B cell (primary cell): Measurements from ENCODE around the gene ZIC2. TPM values are rescaled to one million over a fixed set of nuclear protein-coding genes. Genes with fewer than 3 reads are reported as not detected.

ENCODE experiments used
- ATAC-seq: fragments of 200-7000 bp; cut with Tn5 transposase; one replicate; pipeline ENCODE4 v1.10.0; 2021; ENCODE audit warnings: low read depth, mild to moderate bottlenecking, moderate number of reproducible peaks, moderate library complexity
- CTCF ChIA-PET: fragments of 350-600 bp; sonication (Branson Sonifier 250); formaldehyde crosslinking; loops from one replicate; lab custom pipeline; 2021; ENCODE audit warnings: antibody characterized with exemption, inconsistent platforms; lab: Charles Lee
- POLR2A ChIA-PET: fragments of 350-600 bp; sonication (Branson Sonifier 250); formaldehyde crosslinking; loops from one replicate; lab custom pipeline; 2021; ENCODE audit warnings: antibody characterized with exemption; lab: Charles Lee
- DNase-seq: peaks from one replicate; pipeline ENCODE4 v3.0.0; 2013
- H2AFZ ChIP-seq: 2 replicates; pipeline ENCODE4 v1.6.1; 2012; ENCODE audit warnings: mild to moderate bottlenecking, low read depth, low read length; ENCODE audit not compliant: insufficient read depth, poor library complexity, severe bottlenecking
- H3K27ac ChIP-seq, 2 donors: 1 replicate in 1 of 2; 2 replicates in 1 of 2; pipeline ENCODE4 v1.5.1; 2012 to 2013; ENCODE audit warnings: low read length in 2 of 2, mild to moderate bottlenecking in 2 of 2, moderate library complexity in 1 of 2
- H3K27me3 ChIP-seq, 4 experiments: fragments of 200-600 bp in 1 of 4; sonication (generic) in 1 of 4; replicated peaks in 1 of 4; 1 replicate in 2 of 4; 2 replicates in 2 of 4; pipeline versions ENCODE4 v1.6.1 to v1.7.0; 2013 to 2016; ENCODE audit warnings: low read length in 3 of 4, mild to moderate bottlenecking in 2 of 4, mixed read lengths in 1 of 4, moderate library complexity in 1 of 4; ENCODE audit not compliant: insufficient read depth in 4 of 4, control insufficient read depth in 3 of 4; ENCODE audit errors: control extremely low read depth in 1 of 4
- H3K36me3 ChIP-seq, 2 experiments: replicated peaks in 1 of 2; 1 replicate in 1 of 2; 2 replicates in 1 of 2; pipeline versions ENCODE4 v1.6.1 to v1.7.1; 2013; ENCODE audit warnings: low read length in 1 of 2; ENCODE audit not compliant: insufficient read depth in 2 of 2, control insufficient read depth in 1 of 2; ENCODE audit errors: control extremely low read depth in 1 of 2, extremely low read depth in 1 of 2
- H3K4me1 ChIP-seq, 2 donors: fragments of 200-600 bp in 1 of 2; sonication (generic) in 1 of 2; 1 replicate in 1 of 2; 2 replicates in 1 of 2; pipeline versions ENCODE4 v1.5.1 to v1.6.1; 2013 to 2017; ENCODE audit warnings: low read length in 2 of 2; ENCODE audit not compliant: control insufficient read depth in 2 of 2, insufficient read depth in 2 of 2
- H3K4me2 ChIP-seq: replicated peaks from 2 replicates; pipeline ENCODE3; 2012; ENCODE audit warnings: mild to moderate bottlenecking, low read depth, low read length; ENCODE audit not compliant: poor library complexity, severe bottlenecking
- H3K4me3 ChIP-seq, 5 experiments: fragments of 200-600 bp in 1 of 5; sonication (generic) in 1 of 5; 1 replicate in 3 of 5; 2 replicates in 2 of 5; pipeline versions ENCODE4 v1.5.1 to v1.7.0; 2011 to 2016; ENCODE audit warnings: low read length in 4 of 5, mild to moderate bottlenecking in 4 of 5, low read depth in 2 of 5, control low read depth in 1 of 5, moderate library complexity in 1 of 5; ENCODE audit not compliant: insufficient read depth in 1 of 5; ENCODE audit errors: control extremely low read depth in 1 of 5, extremely low read depth in 1 of 5
- H3K79me2 ChIP-seq: fragments of 200-600 bp; sonication (generic); one replicate; pipeline ENCODE4 v1.6.0; 2016; ENCODE audit warnings: low read length; ENCODE audit not compliant: control insufficient read depth, insufficient read depth
- H3K9ac ChIP-seq: fragments of 200-600 bp; sonication (generic); 2 replicates; pipeline ENCODE4 v1.6.1; 2017; ENCODE audit warnings: mild to moderate bottlenecking, low read length, moderate library complexity
- H3K9me3 ChIP-seq, 3 donors: one replicate each; pipeline versions ENCODE4 v1.6.1 to v1.7.1; 2013; ENCODE audit warnings: low read length in 2 of 3; ENCODE audit not compliant: control insufficient read depth in 2 of 3, insufficient read depth in 1 of 3; ENCODE audit errors: control extremely low read depth in 1 of 3
- H4K20me1 ChIP-seq: 2 replicates; pipeline ENCODE4 v1.6.0; 2012; ENCODE audit warnings: mild to moderate bottlenecking, low read length; ENCODE audit not compliant: insufficient read depth, control insufficient read depth, poor library complexity, severe bottlenecking
- H3K27ac Mint-ChIP-seq: one replicate; pipeline ENCODE4 v1.8.0; 2021; ENCODE audit warnings: mixed read lengths
- H3K27me3 Mint-ChIP-seq: one replicate; pipeline ENCODE4 v1.8.0; 2021; ENCODE audit warnings: mixed read lengths
- H3K4me1 Mint-ChIP-seq: one replicate; pipeline ENCODE4 v1.8.0; 2021; ENCODE audit warnings: mixed read lengths
- H3K4me3 Mint-ChIP-seq: one replicate; pipeline ENCODE4 v1.8.0; 2021; ENCODE audit warnings: mixed read lengths
- H3K9me3 Mint-ChIP-seq: one replicate; pipeline ENCODE4 v1.8.0; 2022; ENCODE audit warnings: mixed read lengths; ENCODE audit not compliant: insufficient read depth
- CTCF ChIP-seq: fragments of 200-600 bp; IDR thresholded peaks from one replicate; pipeline ENCODE4 v1.8.0; 2022; ENCODE audit warnings: antibody characterized with exemption, mild to moderate bottlenecking
- EZH2 ChIP-seq: IDR thresholded peaks from 2 replicates; pipeline ENCODE4 v1.6.1; 2012; ENCODE audit warnings: borderline replicate concordance, low read depth, mild to moderate bottlenecking, moderate library complexity, low read length; ENCODE audit not compliant: insufficient read depth, poor library complexity, severe bottlenecking
- WGBS: methylation state at CpG from one replicate; pipeline ENCODE4 v1.1.5; 2013; ENCODE audit warnings: missing lambda C conversion rate; ENCODE audit not compliant: insufficient coverage; 5-methylcytosine and 5-hydroxymethylcytosine counted together
- intact Hi-C: fragments of 100-400 bp; cut with micrococcal nuclease; formaldehyde crosslinking; loops from one replicate; pipeline ENCODE4 v1.10.0; 2022
- polyA plus RNA-seq: library from polyadenylated mRNA; depleted of rRNA; stranded (reverse); fragments of >200 nt; gene quantifications from 2 replicates; pipeline ENCODE4 v1.2.3, GENCODE V29; 2012
- total RNA-seq, 2 donors: library from RNA; stranded (reverse); fragments of 120-200 nt in 1 of 2; gene quantifications; 1 replicate in 1 of 2; 2 replicates in 1 of 2; pipeline versions ENCODE4 v1.2.3 to v1.2.4, GENCODE V29; 2013 to 2022

ZIC2 gene
- total and polyA plus RNA-seq, 2 donors (not counting 1 experiment from before 2014, with no cell fraction given) = not detected

- peaks cover 0 to 73% (median 48%) of the 10 kb centered on the region in 4 experiments for H3K27me3 ChIP-seq
- POLR2A ChIA-PET = no interaction called here
- CTCF ChIA-PET = interaction anchor here (0.6 kb wide), 1 partner anchor 839 kb away, joined by 5 read pairs; no protein-coding TSS in a partner anchor
These were observed 26.4 kb upstream of the ZIC2 start for GRCh38 chr13:99955107-99955746.

More at GRCh38 chr13:99955107-99955746, 26.4 kb upstream of the ZIC2 start:
- Histone ChIP-seq H3K79me2 (no peaks in the 10 kb centered on the region), H3K4me1 (peaks cover 27 to 48% of the 10 kb centered on the region in 2 donors), H4K20me1 (no peaks in the 10 kb centered on the region), H3K4me2 (no peak overlapping the region), H3K27ac (no peak overlapping the region), H3K9me3 (peaks cover 0 to 51% (median 4%) of the 10 kb centered on the region in 3 donors), H3K4me3 (no peak overlapping the region), H2AFZ (no peak overlapping the region), H3K36me3 (no peaks in the 10 kb centered on the region), H3K9ac (no peak overlapping the region)
- DNase-seq (no peak), ATAC-seq (no peak)
- intact Hi-C loops = no loop called here
- Mint-ChIP-seq H3K9me3 (no peaks in the 10 kb centered on the region), H3K4me1 (peaks cover 18% of the 10 kb centered on the region), H3K4me3 (no peak overlapping the region), H3K27me3 (peaks cover 75% of the 10 kb centered on the region), H3K27ac (no peak overlapping the region)
- 51% methylated on average over 21 of the region's 21 CpGs for WGBS
- no peak for TF ChIP-seq EZH2
- TF ChIP-seq CTCF = no peak
